ENCODE results near the gene SEC61G.

SEC61G gene

GRCh38 chr7:54758702-54759592 is at the start of gene SEC61G:
Gene SEC61G, minus strand, starts transcription at chr7:54759211. Its CDS starts 1,623 bp downstream, at chr7:54757588.
- TF ChIP-seq POLR2A (IDR thresholded peaks at IDR 0.05; ENCODE audit: low read length) (peak; percentile 96), GATA1 (IDR thresholded peaks at IDR 0.05; ENCODE audit: low read depth, low read length) (no peak)
- DNase-seq, result peak; percentile 96 to 97

- TF ChIP-seq POLR2A (IDR thresholded peaks at IDR 0.05; ENCODE audit: low read length) (no peak), GATA1 (IDR thresholded peaks at IDR 0.05; ENCODE audit: low read depth, low read length) (no peak)
- DNase-seq, result no peak
Measured at GRCh38 chr7:54802841-54803240, 43.8 kb upstream of the SEC61G start.

DNA sequence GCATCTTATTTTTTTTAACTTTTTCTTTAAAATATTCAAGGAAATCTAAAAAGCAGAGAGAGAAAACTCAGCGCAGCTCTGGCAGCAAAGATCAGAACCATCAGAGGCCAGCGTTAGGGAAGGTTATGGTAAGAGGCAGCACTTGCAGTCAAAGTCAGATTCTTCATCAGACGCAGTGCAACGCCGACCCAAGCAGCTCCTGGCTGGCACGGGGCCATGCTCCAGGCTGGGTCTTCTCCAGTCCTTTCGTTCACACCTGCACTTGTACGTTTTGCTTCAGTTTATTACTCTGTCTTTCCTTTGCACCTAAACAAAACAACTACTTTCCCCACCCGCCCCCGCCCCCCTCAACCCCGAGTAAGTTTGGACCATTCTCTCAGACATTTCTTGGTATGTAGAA is 43.1 kb upstream of the SEC61G start:
- DNase-seq, result no peak
- TF ChIP-seq POLR2A (IDR thresholded peaks at IDR 0.05; ENCODE audit: low read length) (no peak), GATA1 (IDR thresholded peaks at IDR 0.05; ENCODE audit: low read depth, low read length) (no peak)

DNA sequence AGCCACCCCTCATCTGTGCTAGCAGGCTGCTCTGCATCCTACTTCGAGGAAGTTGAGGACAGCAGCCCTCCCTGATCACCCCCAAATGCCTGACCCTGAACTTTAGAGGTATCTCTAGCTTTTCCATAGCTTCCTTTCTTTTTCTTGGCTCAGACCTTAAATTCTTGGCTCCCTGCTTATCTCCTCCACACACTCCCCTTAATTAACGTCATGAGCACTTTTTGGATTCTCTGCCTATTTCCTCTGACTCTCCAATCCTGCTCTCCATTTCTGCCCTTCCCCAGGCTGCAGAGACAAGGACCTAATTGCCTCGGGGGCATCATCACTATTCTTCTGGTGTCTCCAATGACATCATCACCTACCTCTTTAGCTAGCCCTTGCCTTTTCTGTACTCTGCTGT is 40.8 kb upstream of the SEC61G start:
- no peak for DNase-seq
- TF ChIP-seq POLR2A (IDR thresholded peaks at IDR 0.05; ENCODE audit: low read length), result no peak
- TF ChIP-seq GATA1 (IDR thresholded peaks at IDR 0.05; ENCODE audit: low read depth, low read length), result no peak

- DNase-seq, result no peak
- no peak for TF ChIP-seq POLR2A (IDR thresholded peaks at IDR 0.05; ENCODE audit: low read length)
- no peak for TF ChIP-seq GATA1 (IDR thresholded peaks at IDR 0.05; ENCODE audit: low read depth, low read length)
Measured at GRCh38 chr7:54798530-54798929, 39.5 kb upstream of the SEC61G start.

- TF ChIP-seq GATA1 (IDR thresholded peaks at IDR 0.05; ENCODE audit: low read depth, low read length) (no peak), POLR2A (IDR thresholded peaks at IDR 0.05; ENCODE audit: low read length) (no peak)
- DNase-seq, result no peak
Measured at GRCh38 chr7:54796853-54797252, 37.8 kb upstream of the SEC61G start.

DNA sequence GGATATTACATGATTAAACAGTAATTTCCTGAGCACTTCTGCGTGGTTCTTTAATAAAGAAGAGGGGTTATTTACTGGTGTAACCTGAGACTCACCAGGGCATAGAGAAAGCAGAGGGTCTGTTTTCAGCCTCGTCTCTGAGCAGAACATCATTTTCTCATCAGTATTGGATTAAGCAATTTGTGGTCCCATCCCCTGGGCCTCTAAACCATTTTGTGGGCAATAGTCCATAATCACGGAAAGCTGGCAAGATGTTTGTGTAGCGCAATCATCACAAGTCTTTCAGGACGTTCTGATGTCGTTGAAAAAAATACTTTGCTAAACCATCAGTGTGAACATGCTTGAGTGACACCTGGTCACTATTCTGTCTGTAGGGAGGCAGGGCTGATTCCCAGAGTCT is 37.1 kb upstream of the SEC61G start:
- no peak for DNase-seq
- TF ChIP-seq GATA1 (IDR thresholded peaks at IDR 0.05; ENCODE audit: low read depth, low read length) (no peak), POLR2A (IDR thresholded peaks at IDR 0.05; ENCODE audit: low read length) (no peak)

DNA sequence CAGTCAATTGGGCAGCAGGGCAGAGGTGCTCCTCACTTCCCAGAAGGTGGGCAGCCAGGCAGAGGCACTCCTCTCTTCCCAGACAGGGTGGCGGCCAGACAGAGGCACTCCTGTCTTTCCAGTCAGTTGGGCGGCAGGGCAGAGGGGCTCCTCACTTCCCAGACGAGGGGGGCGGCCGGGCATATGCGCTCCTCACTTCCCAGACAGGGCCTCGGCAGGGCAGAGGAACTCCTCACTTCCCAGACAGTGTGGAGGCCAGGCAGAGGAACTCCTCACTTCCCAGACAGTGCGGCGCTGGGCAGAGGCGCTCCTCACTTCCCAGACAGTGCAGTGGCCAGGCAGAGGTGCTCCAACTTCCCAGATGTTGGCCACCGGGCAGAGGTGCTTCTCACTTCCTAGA is 33.4 kb upstream of the SEC61G start:
- TF ChIP-seq GATA1 (IDR thresholded peaks at IDR 0.05; ENCODE audit: low read depth, low read length), result no peak
- TF ChIP-seq POLR2A (IDR thresholded peaks at IDR 0.05; ENCODE audit: low read length), result no peak
- DNase-seq, result no peak

GRCh38 chr7:54788664-54789063 is 29.7 kb upstream of the SEC61G start:
- TF ChIP-seq GATA1 (IDR thresholded peaks at IDR 0.05; ENCODE audit: low read depth, low read length) (no peak), POLR2A (IDR thresholded peaks at IDR 0.05; ENCODE audit: low read length) (no peak)
- DNase-seq, result peak; percentile 82 to 90

GRCh38 chr7:54785261-54785660 is 26.2 kb upstream of the SEC61G start:
- no peak for TF ChIP-seq POLR2A (IDR thresholded peaks at IDR 0.05; ENCODE audit: low read length)
- no peak for TF ChIP-seq GATA1 (IDR thresholded peaks at IDR 0.05; ENCODE audit: low read depth, low read length)
- DNase-seq, result no peak

GRCh38 chr7:54783952-54784351 is 24.9 kb upstream of the SEC61G start:
- no peak for DNase-seq
- no peak for TF ChIP-seq POLR2A (IDR thresholded peaks at IDR 0.05; ENCODE audit: low read length)
- TF ChIP-seq GATA1 (IDR thresholded peaks at IDR 0.05; ENCODE audit: low read depth, low read length), result no peak

DNA sequence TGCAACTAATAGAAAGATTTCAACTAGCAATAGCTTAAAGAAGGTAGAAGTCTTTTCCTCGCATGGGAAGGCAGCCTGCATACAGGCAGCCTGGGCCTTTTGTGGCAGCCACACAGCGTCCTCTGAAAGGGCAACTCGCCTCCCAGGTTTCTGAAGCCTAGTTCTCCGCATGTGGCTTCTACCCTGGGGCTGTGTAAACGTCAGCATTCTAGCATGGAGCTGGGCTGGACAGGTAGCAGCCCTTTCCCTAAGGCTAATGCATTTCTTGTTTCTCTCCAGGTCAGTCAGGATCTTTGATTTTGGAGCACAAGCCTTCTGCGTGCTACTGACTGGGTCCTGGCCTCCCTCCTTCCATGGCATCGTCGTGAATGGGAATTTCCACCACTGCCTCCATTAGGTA is 23.8 kb upstream of the SEC61G start:
- TF ChIP-seq POLR2A (IDR thresholded peaks at IDR 0.05; ENCODE audit: low read length) (no peak), GATA1 (IDR thresholded peaks at IDR 0.05; ENCODE audit: low read depth, low read length) (no peak)
- no peak for DNase-seq

DNA sequence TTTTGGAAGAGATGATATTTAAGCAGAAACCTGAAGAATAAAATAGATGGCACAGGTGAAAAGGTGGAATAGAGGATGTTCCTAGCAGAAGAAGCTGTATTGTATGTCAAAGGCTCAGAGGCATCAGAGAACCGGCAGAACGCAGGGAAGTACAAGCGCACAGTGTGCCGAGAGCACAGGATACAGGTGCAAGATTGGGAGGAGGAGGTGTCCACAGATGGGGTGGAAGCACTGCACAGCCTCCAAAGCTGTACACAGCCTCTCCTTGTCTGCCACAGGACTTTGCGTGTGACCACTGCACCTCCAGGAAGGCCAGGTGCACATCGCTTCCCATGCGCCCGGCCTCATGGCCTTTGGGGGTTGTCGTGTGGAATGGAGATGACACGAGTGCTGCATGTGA is 23.3 kb upstream of the SEC61G start:
- TF ChIP-seq GATA1 (IDR thresholded peaks at IDR 0.05; ENCODE audit: low read depth, low read length) (no peak), POLR2A (IDR thresholded peaks at IDR 0.05; ENCODE audit: low read length) (no peak)
- DNase-seq, result no peak

GRCh38 chr7:54781134-54781920 is 22.3 kb upstream of the SEC61G start:
- TF ChIP-seq GATA1 (IDR thresholded peaks at IDR 0.05; ENCODE audit: low read depth, low read length), result no peak
- DNase-seq, result peak; percentile 74 to 92
